Measurements from ENCODE around the gene SCAMP2. TPM values are rescaled to one million over a fixed set of nuclear protein-coding genes. Genes with fewer than 3 reads are reported as not detected.

SCAMP2 gene
- total and polyA plus RNA-seq, 2 experiments from 2014 or later: 34.7 to 51.3 TPM

GRCh38 chr15:74889390-74889882 lies 16.3 kb upstream of the SCAMP2 start:
- H3K4me3 ChIP-seq: peak overlapping the region; percentile 86
- H3K27ac ChIP-seq (ENCODE audit: low read depth): no peak overlapping the region; the same call in 1 of the 2 replicates
- H2AFZ ChIP-seq: peak overlapping the region; percentile 100
- Mint-ChIP-seq H3K4me3 (peak overlapping the region; percentile 80), H3K9me3 (no peaks in the 10 kb centered on the region; the same call in 2 of the 3 replicates), H3K36me3 (ENCODE audit: low read depth) (peaks cover 22% of the 10 kb centered on the region), H3K27ac (no peak overlapping the region; the same call in 1 of the 2 replicates), H3K4me1 (peaks cover 6% of the 10 kb centered on the region; the same call in 1 of the 3 replicates), H3K27me3 (ENCODE audit: insufficient read depth, low read depth, poor library complexity) (peaks cover 6% of the 10 kb centered on the region)
- TF ChIP-seq CREB1 (CRISPR knock-in tag; IDR thresholded peaks at IDR 0.05; ENCODE audit: low read depth) (no peak), JUNB (IDR thresholded peaks at IDR 0.05; ENCODE audit: unreplicated experiment) (no peak), POLR2AphosphoS5 (IDR thresholded peaks at IDR 0.05; ENCODE audit: low read depth) (no peak), NANOG (IDR thresholded peaks at IDR 0.05; ENCODE audit: borderline replicate concordance) (no peak), EZH2phosphoT487 (IDR thresholded peaks at IDR 0.05; ENCODE audit: unreplicated experiment) (no peak), REST (IDR thresholded peaks at IDR 0.05; ENCODE audit: unreplicated experiment) (no peak)
- peak; percentile 69 for DNase-seq (ENCODE audit: low spot score)
- H3K9me2 ChIP-seq (ENCODE audit: insufficient read depth): no peaks in the 10 kb centered on the region
- no peaks in the 10 kb centered on the region for H3K27me3 ChIP-seq (ENCODE audit: insufficient read depth)
- peak; percentile 69 for ATAC-seq
- peak overlapping the region; percentile 90 for H3K4me2 ChIP-seq
- no peaks in the 10 kb centered on the region for H3K79me2 ChIP-seq (replicated peaks; ENCODE audit: insufficient read depth)
- H3K36me3 ChIP-seq (ENCODE audit: insufficient read depth): no peaks in the 10 kb centered on the region
- H3F3A ChIP-seq (replicated peaks; ENCODE audit: low read depth): no peaks in the 10 kb centered on the region
- peaks cover 6% of the 10 kb centered on the region for H3K4me1 ChIP-seq (ENCODE audit: insufficient read depth)
- no peaks in the 10 kb centered on the region for H4K20me1 ChIP-seq (replicated peaks; ENCODE audit: insufficient read depth)

- Histone ChIP-seq H3F3A (replicated peaks; ENCODE audit: low read depth) (no peaks in the 10 kb centered on the region), H3K4me2 (peak overlapping the region; percentile 90; the same call in 1 of the 2 replicates), H2AFZ (peak overlapping the region; percentile 100; the same call in 1 of the 2 replicates), H3K4me1 (ENCODE audit: insufficient read depth) (peaks cover 6% of the 10 kb centered on the region), H3K27me3 (ENCODE audit: insufficient read depth) (no peaks in the 10 kb centered on the region), H3K4me3 (peak overlapping the region; percentile 86; the same call in 1 of the 2 replicates), H3K9me2 (ENCODE audit: insufficient read depth) (no peaks in the 10 kb centered on the region), H3K27ac (ENCODE audit: low read depth) (no peak overlapping the region), H3K79me2 (replicated peaks; ENCODE audit: insufficient read depth) (no peaks in the 10 kb centered on the region), H4K20me1 (replicated peaks; ENCODE audit: insufficient read depth) (no peaks in the 10 kb centered on the region), H3K36me3 (ENCODE audit: insufficient read depth) (no peaks in the 10 kb centered on the region)
- Mint-ChIP-seq H3K9me3 (no peaks in the 10 kb centered on the region; the same call in 2 of the 3 replicates), H3K4me1 (peaks cover 6% of the 10 kb centered on the region; the same call in 1 of the 3 replicates), H3K27ac (no peak overlapping the region), H3K4me3 (no peak overlapping the region), H3K27me3 (ENCODE audit: insufficient read depth, low read depth, poor library complexity) (peaks cover 6% of the 10 kb centered on the region), H3K36me3 (ENCODE audit: low read depth) (peaks cover 20% of the 10 kb centered on the region)
- ATAC-seq (no peak), DNase-seq (ENCODE audit: low spot score) (no peak)
- TF ChIP-seq POLR2AphosphoS5 (IDR thresholded peaks at IDR 0.05; ENCODE audit: low read depth) (no peak), ETS1 (IDR thresholded peaks at IDR 0.05) (no peak), EZH2 (IDR thresholded peaks at IDR 0.05; ENCODE audit: low read depth, unreplicated experiment) (no peak), NANOG (IDR thresholded peaks at IDR 0.05; ENCODE audit: borderline replicate concordance) (no peak), STAT1 (IDR thresholded peaks at IDR 0.05; ENCODE audit: unreplicated experiment) (no peak), REST (IDR thresholded peaks at IDR 0.05; ENCODE audit: unreplicated experiment) (no peak)
Measured at GRCh38 chr15:74888716-74889115, 15.6 kb upstream of the SCAMP2 start.

Data from GM23338 (cell line).